ENCODE results near the gene CREBZF. TPM values are rescaled to one million over a fixed set of nuclear protein-coding genes. Genes with fewer than 3 reads are reported as not detected.

The CREBZF gene
- total and polyA plus RNA-seq, 9 of the 15 experiments (the other 6 are each of a cell fraction or from before 2014, with no cell fraction given): 7.2 to 70.2 (median 40.5) TPM

- H3K9me3 ChIP-seq (replicated peaks; ENCODE audit: control insufficient read depth, insufficient read depth, low read depth, low read length): no peaks in the 10 kb centered on the region
- peak; percentile 65; the same call in 1 of the 2 replicates for TF ChIP-seq C11orf30 (IDR thresholded peaks at IDR 0.05; ENCODE audit: low read depth)
- peak; percentile 59; the same call in 1 of the 2 replicates for TF ChIP-seq MAFG (tag; conservative IDR thresholded peaks at IDR 0.05)
- no peak for TF ChIP-seq E2F3 (CRISPR knock-in tag; IDR thresholded peaks at IDR 0.05)
- TF ChIP-seq ELF4 (CRISPR knock-in tag; IDR thresholded peaks at IDR 0.05): no peak
- peak; percentile 87 for TF ChIP-seq ZNF316 (IDR thresholded peaks at IDR 0.05)
- peak; percentile 29; the same call in 1 of the 2 replicates for TF ChIP-seq MAFF (IDR thresholded peaks at IDR 0.05; ENCODE audit: low read length)
- TF ChIP-seq PPARD (CRISPR knock-in tag; IDR thresholded peaks at IDR 0.05): no peak
- no peak for TF ChIP-seq CXXC5 (CRISPR knock-in tag; IDR thresholded peaks at IDR 0.05)
- TF ChIP-seq PYGO2 (tag; IDR thresholded peaks at IDR 0.05): no peak
- H3K4me3 ChIP-seq: no peak overlapping the region
- ChIA-PET CTCF (ENCODE audit: low intra/inter-chr PET ratio) (no interaction called here), POLR2A (no interaction called here)
- peaks cover 9% of the 10 kb centered on the region for H4K20me1 ChIP-seq (replicated peaks; ENCODE audit: control insufficient read depth, insufficient read depth, low read length)
- DNase-seq (ENCODE audit: extremely low read depth in 1 of 4, low spot score in 3 of 4): no peak
- no TSS peak for BruUV-seq (replicated peaks)
- H3K79me2 ChIP-seq (ENCODE audit: control insufficient read depth, insufficient read depth, low read length): peaks cover 18% of the 10 kb centered on the region
- intact Hi-C loops (cut with micrococcal nuclease) (loop anchor here (10.0 kb wide), 2 partner anchors 507 to 577 kb away; partner anchors contain the start of gene EED), in situ Hi-C loops (cut with MboI) (no loop called here)
- no peak for FAIRE-seq
- no peak overlapping the region for H3K9ac ChIP-seq (ENCODE audit: insufficient read depth in 1 of 2, low read depth in 2 of 2, low read length in 2 of 2)
- H2AFZ ChIP-seq (ENCODE audit: low read depth, low read length): no peak overlapping the region
- H3K4me1 ChIP-seq (replicated peaks in 1 of 2; ENCODE audit: control insufficient read depth in 2 of 2, insufficient read depth in 2 of 2, low read length in 2 of 2): peaks cover 5 to 14% of the 10 kb centered on the region in 2 experiments; a peak in 3 of 5 replicates
- H3K27me3 ChIP-seq (ENCODE audit: control insufficient read depth in 2 of 2, insufficient read depth in 2 of 2, low read length in 2 of 2): no peaks in the 10 kb centered on the region
- H3K4me2 ChIP-seq (ENCODE audit: insufficient read depth, low read length): no peak overlapping the region
- 25% methylated on average over 1 of the region's 1 CpG for WGBS (ENCODE audit: insufficient coverage, low coverage, missing lambda C conversion rate)
- no peak overlapping the region for H3K27ac ChIP-seq (ENCODE audit: extremely low read depth, low read depth, low read length)
- H3K36me3 ChIP-seq (ENCODE audit: control insufficient read depth, insufficient read depth, low read length): peaks cover 3% of the 10 kb centered on the region
- no peak for ATAC-seq
- H3K9me1 ChIP-seq (ENCODE audit: control insufficient read depth, insufficient read depth, low read length): no peaks in the 10 kb centered on the region
Measured at GRCh38 chr11:85668157-85668556, 3.2 kb upstream of the CREBZF start.

Measured in K562 (cell line).